ENCODE data around the gene ZNF385A.
"Not testable (repeated sequence)": the region's sequence is repeated elsewhere in the genome, so short reads cannot be mapped to it uniquely, and the experiment has no call there.

Gene ZNF385A

DNA sequence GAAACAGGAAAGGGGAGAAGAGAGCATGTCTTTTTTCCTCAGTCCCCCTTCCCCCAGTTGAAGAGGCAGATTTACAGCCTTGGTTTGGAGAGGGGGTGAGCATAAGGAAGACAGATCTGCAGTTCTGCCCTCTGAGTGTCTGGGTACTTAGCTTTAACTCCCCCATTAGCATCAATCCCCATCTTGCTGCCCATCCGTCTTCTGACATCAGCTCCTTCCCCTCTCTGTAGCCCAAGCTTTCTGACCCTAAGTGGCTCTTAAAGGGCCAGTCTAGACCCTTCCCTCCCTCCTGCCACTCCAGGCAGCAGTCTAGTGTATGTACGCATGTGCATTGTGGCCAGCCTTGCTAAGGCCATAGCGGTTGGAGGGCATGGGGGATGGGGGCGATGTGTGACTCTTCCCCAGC lies 27.6 kb downstream of the ZNF385A start:
- TF ChIP-seq ZNF274 (IDR thresholded peaks at IDR 0.05; ENCODE audit: low read depth, low read length): no peak
- no peak overlapping the region for H3K4me3 ChIP-seq (ENCODE audit: low read length)

DNA sequence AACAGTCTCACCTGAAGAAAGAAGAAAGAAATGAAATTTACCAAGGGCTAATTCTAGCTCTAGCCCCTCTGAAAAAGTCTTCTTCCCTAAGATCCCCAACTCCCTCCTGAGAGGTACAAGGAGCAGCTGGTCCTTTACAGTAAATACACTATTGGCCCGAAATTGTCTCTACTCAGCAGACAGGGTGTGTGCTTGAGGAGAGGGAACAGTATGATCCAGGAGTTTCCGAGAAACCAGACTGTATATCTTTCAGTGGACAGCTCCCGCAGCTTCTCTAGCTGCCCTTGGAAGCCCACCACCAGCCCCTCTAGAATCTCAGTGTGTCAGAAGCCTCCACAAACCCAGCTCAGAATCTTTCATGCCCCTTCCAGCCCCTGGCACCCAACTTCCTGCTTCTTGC lies 28.3 kb downstream of the ZNF385A start:
- no peak for TF ChIP-seq ZNF274 (IDR thresholded peaks at IDR 0.05; ENCODE audit: low read depth, low read length)
- no peak overlapping the region for H3K4me3 ChIP-seq (ENCODE audit: low read length)

DNA sequence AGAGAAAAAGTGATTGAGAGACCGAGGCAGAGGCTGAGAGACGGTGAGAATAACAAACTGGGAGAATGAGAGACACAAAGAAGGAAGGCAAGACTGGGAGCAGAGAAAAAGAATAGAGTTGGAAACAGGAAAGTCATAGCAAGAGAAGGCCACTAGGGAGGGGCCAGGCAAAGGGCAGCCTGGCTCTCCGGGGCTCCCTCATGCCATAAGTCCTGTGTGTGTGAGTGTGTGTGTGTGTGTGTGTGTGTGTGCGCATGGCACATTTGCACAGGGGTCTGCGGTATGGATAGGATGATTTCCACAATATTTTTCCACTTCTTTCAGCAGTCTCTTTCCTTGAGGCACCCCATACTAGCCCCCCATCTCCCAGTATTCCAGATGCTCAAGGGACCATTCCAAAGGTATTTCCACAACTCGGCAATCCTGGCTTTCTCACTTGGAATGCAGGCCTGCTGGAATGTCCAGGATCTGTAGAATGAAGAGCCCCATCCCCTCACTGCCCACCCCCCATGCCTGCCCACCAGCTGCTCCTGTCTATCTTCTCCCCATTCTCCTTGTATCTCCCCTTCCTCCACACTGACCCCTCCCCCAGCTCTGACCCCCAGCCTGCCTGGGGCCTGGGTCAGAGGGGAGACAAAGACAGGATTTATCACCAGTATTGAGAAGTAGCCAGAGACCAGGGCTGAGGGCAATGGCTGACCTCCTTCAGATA lies 29.3 kb downstream of the ZNF385A start:
- no peak overlapping the region for H3K4me3 ChIP-seq (ENCODE audit: low read length)
- no peak for TF ChIP-seq ZNF274 (IDR thresholded peaks at IDR 0.05; ENCODE audit: low read depth, low read length)

DNA sequence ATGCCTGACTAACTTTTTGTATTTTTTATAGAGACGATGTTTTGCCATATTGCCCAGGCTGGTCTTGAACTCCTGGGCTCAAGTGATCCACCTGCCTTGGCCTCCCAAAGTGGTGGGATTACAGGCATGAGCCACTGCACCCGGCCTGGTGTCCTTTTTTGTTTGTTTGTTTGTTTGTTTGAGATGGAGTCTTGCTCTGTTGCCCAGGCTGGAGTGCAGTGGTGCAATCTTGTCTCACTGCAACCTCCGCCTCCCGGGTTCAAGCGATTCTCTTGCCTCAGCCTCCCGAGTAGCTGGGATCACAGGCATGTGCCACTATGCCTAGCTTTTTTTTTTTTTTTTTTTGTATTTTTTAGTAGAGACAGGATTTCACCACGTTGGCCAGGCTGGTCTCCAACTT lies 30.3 kb downstream of the ZNF385A start:
- H3K4me3 ChIP-seq (ENCODE audit: low read length): not testable (repeated sequence)

DNA sequence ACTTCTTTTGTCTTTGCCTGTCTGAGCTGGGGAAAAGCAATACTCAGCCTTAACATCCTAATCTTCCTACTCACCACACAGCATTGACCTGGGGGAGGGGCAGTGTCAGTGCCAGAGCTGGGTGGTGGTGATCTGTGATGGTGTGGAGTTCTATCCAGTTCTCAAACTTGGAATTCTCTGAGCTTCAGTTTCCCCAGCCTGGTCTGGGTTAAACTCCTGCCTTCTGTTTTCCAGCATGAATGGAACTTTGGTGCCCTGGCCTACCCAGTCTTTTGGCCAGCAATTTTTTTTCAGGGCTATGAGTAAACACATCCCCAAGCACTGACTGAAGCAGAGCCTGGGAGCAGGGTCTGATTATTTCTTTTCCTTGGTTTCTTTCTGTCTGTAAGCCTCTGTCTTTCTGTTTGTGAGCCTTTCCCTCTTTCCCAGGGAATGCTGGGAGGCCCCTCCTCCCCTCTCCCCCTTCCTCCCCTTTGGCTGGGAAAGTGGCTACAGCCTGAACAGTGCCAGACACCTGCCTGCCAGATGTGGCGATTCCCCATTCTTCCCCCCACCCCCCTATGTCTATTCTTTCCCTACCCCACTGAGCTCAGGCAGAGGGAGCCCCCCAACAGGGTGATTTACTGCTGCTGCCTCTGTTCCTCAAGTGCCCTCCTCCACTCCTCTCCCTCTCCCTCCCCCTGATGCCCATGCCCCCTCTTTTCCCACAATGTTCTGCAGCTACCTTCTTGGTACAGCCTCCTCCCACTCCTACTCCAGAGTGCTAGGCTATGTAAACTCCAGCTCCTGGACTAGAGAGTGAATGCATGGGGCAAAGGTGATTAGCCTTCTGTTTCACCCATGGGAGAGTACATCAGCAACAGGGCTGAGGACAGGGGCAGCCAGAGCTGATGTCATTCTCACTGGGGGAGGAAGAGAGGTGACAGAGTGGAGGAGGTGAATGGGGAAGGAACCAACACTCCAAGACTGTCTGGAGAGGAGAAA lies 31.4 kb downstream of the ZNF385A start:
- no peak overlapping the region for H3K4me3 ChIP-seq (ENCODE audit: low read length)
- TF ChIP-seq ZNF274 (IDR thresholded peaks at IDR 0.05; ENCODE audit: low read depth, low read length): no peak

DNA sequence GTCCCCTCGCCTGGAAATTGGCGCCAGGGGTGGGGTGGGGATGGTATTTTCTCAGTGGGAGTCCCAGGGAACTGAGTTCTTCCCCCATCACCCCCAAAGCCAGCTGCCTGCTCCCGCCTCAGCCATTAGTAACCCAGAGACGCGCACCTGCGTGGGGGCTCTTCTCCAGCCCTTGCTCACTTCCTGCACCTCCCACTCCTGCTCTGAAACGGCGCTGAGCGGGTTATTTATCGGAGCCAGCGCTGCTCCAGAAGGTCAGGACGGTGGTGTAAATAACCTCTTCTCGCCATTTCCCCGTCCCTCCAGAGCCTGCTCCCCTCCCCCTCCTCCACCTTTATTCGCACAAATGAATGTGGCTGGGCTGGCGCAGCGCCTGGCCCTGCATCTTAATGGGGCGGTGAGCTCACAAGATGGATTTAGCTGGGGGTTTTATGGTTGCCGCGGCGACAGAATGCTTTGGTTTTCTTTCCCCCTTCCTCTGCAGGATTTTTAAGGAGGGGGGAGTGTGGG lies 32.5 kb downstream of the ZNF385A start:
- no peak overlapping the region for H3K4me3 ChIP-seq (ENCODE audit: low read length)
- TF ChIP-seq ZNF274 (IDR thresholded peaks at IDR 0.05; ENCODE audit: low read depth, low read length): no peak

DNA sequence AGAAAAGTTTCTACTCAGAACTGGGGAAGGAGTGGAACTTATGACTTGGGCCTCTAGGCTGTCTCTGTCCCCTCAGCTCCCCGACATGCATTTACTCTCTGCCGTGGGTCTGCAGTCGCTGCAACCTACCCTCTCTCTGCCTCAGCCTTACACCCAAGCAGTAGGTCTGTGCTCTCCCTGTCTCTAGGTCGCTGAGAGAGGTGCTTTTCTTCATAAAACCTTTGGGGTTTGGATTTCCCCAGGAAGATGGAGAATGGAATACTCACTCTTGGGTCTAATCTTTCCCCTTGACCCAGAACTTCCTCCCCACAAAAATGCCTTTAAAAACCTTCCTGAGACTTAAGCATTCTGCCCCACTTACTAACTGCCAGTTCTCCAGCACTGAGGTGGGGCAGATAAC lies 33.2 kb downstream of the ZNF385A start:
- TF ChIP-seq ZNF274 (IDR thresholded peaks at IDR 0.05; ENCODE audit: low read depth, low read length): no peak
- H3K4me3 ChIP-seq (ENCODE audit: low read length): no peak overlapping the region

DNA sequence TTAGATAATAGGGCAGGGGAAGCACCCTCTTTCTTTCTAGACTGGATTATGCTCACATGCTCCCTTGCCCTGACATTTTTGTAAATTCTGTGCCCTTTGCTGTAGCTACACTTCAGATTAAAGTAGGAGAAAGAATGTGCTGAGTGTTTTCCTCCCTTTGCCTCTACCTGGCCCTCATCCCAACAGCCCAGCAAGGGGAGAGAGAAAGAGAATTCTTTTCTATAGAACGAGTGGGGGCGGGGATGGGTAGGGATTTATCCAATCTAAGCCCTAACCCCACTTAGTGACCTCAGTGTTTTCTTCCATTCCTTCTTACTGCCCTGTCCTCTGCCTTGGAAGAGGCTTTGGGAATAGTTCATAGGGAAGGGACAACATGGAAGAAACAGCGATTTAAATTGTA lies 33.8 kb downstream of the ZNF385A start:
- no peak for TF ChIP-seq ZNF274 (IDR thresholded peaks at IDR 0.05; ENCODE audit: low read depth, low read length)
- no peak overlapping the region for H3K4me3 ChIP-seq (ENCODE audit: low read length)

DNA sequence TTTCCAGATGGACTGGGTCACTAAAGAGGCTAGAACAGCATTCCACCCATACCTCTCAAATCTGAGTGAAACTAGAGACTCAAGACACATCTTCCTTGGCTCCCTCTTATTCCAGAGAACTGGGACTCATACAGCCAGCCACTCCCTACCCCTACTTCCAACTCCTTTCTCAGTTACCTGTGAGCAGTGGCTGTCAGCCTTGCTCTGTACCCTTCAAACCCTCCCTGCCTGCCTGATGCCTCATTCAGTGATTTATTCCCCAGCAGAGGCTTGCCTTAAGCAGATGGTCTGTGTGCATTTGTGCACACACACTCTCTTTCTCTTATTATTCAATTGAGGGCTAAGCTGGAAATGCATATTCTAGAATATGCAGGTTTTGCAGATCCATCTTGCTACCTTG lies 34.9 kb downstream of the ZNF385A start:
- no peak for TF ChIP-seq ZNF274 (IDR thresholded peaks at IDR 0.05; ENCODE audit: low read depth, low read length)
- no peak overlapping the region for H3K4me3 ChIP-seq (ENCODE audit: low read length)

DNA sequence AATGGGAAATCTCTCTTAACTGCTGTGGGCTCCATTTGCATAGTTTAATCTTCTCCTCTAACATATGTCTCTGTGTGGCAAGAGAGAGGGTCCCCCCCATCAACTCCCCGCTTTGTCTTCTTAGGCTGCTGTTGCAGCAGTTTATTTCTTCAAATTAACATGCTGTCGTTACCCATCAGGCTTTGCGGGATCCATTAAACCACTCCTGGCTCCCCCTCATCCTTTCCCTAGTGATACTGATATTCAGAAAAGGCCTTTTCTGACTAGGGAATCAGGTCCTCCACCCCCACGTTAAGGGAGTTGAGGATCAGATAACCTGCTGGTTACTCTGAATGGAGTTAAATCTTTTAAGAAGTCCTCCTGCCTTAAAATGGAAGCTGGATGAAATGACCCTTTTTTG lies 35.5 kb downstream of the ZNF385A start:
- TF ChIP-seq ZNF274 (IDR thresholded peaks at IDR 0.05; ENCODE audit: low read depth, low read length): no peak
- no peak overlapping the region for H3K4me3 ChIP-seq (ENCODE audit: low read length)

DNA sequence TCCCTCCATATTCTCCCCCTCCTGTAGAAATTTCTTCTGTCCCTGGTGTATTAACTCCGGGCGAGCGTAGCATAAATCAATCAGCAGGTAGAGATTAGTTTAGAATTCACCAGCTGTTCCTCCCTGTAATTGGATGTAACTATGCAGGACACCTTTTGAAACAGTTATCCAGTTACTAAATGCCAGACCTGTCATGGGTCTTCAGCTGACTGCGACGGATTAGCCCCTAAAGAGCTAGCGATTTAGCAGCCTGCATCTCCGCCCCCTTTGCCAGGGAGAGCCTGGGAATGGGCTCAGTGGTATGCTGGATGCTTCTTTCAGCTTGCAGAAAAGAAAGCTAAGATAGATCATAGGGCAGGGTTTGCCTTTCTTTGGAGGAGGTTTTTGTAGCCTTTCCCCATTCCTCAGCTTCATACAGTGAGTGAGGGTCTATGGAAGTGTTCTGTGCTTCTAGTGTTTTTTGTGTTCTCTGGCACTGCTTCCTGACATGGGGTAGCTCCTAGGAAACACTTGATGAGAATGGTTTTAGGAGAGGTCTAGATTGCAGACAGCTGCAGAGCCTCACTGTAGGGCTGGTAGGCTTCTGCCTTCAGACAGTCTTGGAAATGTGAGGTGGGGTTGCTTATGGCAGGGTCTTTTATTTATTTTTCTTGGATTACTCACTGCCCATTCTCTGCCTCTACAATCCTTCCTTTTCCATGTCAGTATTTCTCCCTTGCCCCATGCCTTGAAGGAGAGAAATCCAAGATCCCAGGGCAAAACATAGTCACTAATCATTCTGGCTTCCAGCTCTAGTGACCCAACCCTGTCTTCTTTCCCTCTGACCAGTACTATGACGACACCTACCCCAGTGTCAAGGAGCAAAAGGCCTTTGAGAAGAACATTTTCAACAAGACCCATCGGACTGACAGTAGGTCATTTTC lies 42.9 kb downstream of the ZNF385A start:
- H3K4me3 ChIP-seq (ENCODE audit: low read length): no peak overlapping the region
- TF ChIP-seq ZNF274 (IDR thresholded peaks at IDR 0.05; ENCODE audit: low read depth, low read length): no peak

DNA sequence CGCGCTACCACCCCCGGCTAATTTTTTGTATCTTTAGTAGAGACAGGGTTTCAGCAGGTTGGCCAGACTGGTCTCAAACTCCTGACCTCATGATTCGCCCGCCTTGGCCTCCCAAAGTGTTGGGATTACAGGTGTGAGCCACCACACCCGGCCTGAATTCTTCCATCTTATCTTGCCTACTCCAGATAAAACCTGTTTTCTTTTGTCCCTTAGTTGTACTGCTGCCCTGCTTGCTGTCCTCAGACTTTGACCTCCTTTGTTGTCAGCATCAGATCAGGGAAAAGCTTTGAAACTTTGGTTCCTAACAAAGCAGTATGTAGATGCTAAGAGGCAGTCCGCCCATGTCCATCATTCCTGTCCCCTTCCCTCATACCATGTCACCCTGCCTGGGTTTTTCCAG lies 43.7 kb downstream of the ZNF385A start:
- no peak for TF ChIP-seq ZNF274 (IDR thresholded peaks at IDR 0.05; ENCODE audit: low read depth, low read length)
- H3K4me3 ChIP-seq (ENCODE audit: low read length): no peak overlapping the region

DNA sequence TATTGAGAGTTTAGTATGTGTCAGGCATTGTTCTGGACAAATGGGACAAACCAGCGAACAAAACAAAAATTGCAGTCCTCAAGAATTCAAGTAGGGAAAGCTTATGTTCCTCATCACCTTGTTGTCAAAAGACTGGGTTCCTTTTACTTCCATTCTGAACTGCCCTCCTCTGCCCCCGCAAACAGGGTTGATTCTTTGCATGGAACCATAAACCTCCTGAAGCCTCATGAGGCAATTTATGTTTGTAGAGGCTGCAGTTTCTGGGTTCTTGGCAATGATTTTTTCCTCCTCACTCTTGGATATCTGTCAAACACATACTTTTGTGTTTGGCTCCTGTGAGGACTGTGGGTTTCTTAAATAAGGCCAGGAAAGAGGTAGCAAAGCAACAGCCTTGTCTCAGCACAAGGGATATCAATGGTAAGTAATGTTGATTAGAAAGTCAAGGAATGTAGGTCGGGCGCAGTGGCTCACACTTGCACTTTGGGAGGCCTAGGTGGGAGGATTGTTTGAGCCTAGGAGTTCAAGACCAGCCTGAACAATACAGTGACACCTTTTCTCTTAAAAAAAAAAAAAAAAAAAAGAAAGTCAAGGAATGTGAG lies 45.7 kb downstream of the ZNF385A start:
- TF ChIP-seq ZNF274 (IDR thresholded peaks at IDR 0.05; ENCODE audit: low read depth, low read length): no peak
- H3K4me3 ChIP-seq (ENCODE audit: low read length): no peak overlapping the region

Measured in GM08714 (cell line).